SK-N-SH treated with all-trans-retinoic acid at 6 μM for 48 hours (cell line): Measurements from ENCODE around the gene ZNF341.
A peak's percentile ranks its signal among the peaks of the same experiment; 100 is the strongest.

Experiments used
- ATAC-seq: fragments of 200-7000 bp; cut with Tn5 transposase; 3 replicates; pipeline ENCODE4 v1.9.1; 2020; ENCODE audit warnings: mild to moderate bottlenecking, moderate library complexity
- ARNTL ChIP-seq: fragments of 450-650 bp; formaldehyde crosslinking; IDR thresholded peaks from 2 replicates; pipeline ENCODE4 v1.5.0; 2020; ENCODE audit warnings: low read depth, mild to moderate bottlenecking, moderate library complexity, borderline replicate concordance
- BACH2 ChIP-seq: fragments of 250-450 bp; sonication (Bioruptor Pico); IDR thresholded peaks from 2 replicates; pipeline ENCODE4 v1.9.0; 2021; ENCODE audit warnings: mild to moderate bottlenecking, borderline replicate concordance
- CSDC2 ChIP-seq: fragments of 250-450 bp; sonication (Bioruptor Pico); IDR thresholded peaks from 2 replicates; pipeline ENCODE4 v1.5.0; 2020; ENCODE audit warnings: mild to moderate bottlenecking, moderate library complexity
- ESRRG ChIP-seq: fragments of 250-450 bp; sonication (Bioruptor Pico); IDR thresholded peaks from 2 replicates; pipeline ENCODE4 v1.6.1; 2021; ENCODE audit warnings: mild to moderate bottlenecking
- GLIS3 ChIP-seq: fragments of 250-450 bp; sonication (Bioruptor Pico); IDR thresholded peaks from 2 replicates; pipeline ENCODE4 v1.5.0; 2020; ENCODE audit warnings: mild to moderate bottlenecking, moderate library complexity
- ISL1 ChIP-seq: fragments of 250-450 bp; sonication (Bioruptor Pico); IDR thresholded peaks from 2 replicates; pipeline ENCODE4 v2.1.2; 2022; ENCODE audit warnings: mild to moderate bottlenecking, moderate library complexity
- OSR1 ChIP-seq: fragments of 250-450 bp; sonication (Bioruptor Pico); IDR thresholded peaks from 2 replicates; pipeline ENCODE4 v1.8.0; 2022; ENCODE audit warnings: moderate library complexity, mild to moderate bottlenecking, inconsistent platforms
- PPARA ChIP-seq: fragments of 250-450 bp; sonication (Bioruptor Pico); IDR thresholded peaks from 2 replicates; pipeline ENCODE4 v1.5.0; 2020; ENCODE audit warnings: mild to moderate bottlenecking, borderline replicate concordance
- RARB ChIP-seq: fragments of 250-450 bp; sonication (Bioruptor Pico); IDR thresholded peaks from 2 replicates; pipeline ENCODE4 v1.8.0; 2021; ENCODE audit warnings: mild to moderate bottlenecking, moderate library complexity
- SNAI2 ChIP-seq: fragments of 250-450 bp; sonication (Bioruptor Pico); IDR thresholded peaks from 2 replicates; pipeline ENCODE4 v1.5.0; 2020; ENCODE audit warnings: mild to moderate bottlenecking, moderate library complexity
- TCF4 ChIP-seq: fragments of 250-450 bp; sonication (Bioruptor Pico); IDR thresholded peaks from 2 replicates; pipeline ENCODE4 v1.8.0; 2021; ENCODE audit warnings: mild to moderate bottlenecking, moderate library complexity, borderline replicate concordance
- TOX ChIP-seq: fragments of 250-450 bp; sonication (Bioruptor Pico); IDR thresholded peaks from 2 replicates; pipeline ENCODE4 v1.8.0; 2021; ENCODE audit warnings: mild to moderate bottlenecking, moderate library complexity, borderline replicate concordance
- ZC3H10 ChIP-seq: fragments of 250-450 bp; sonication (Bioruptor Pico); IDR thresholded peaks from 2 replicates; pipeline ENCODE4 v1.5.1; 2021; ENCODE audit warnings: mild to moderate bottlenecking, moderate library complexity
- ZFP3 ChIP-seq: fragments of 250-450 bp; sonication (Bioruptor Pico); IDR thresholded peaks from 2 replicates; pipeline ENCODE4 v1.5.0; 2020; ENCODE audit warnings: mild to moderate bottlenecking, moderate library complexity
- ZFP30 ChIP-seq: fragments of 450-650 bp; formaldehyde crosslinking; IDR thresholded peaks from 2 replicates; pipeline ENCODE4 v1.5.0; 2022; ENCODE audit warnings: mild to moderate bottlenecking, moderate library complexity
- ZNF565 ChIP-seq: fragments of 450-650 bp; formaldehyde crosslinking; conservative IDR thresholded peaks from 2 replicates; pipeline ENCODE4 v1.5.0; 2020; ENCODE audit warnings: low read depth, mild to moderate bottlenecking, moderate library complexity
- ZNF70 ChIP-seq: fragments of 450-650 bp; formaldehyde crosslinking; IDR thresholded peaks from 2 replicates; pipeline ENCODE4 v1.5.0; 2020; ENCODE audit warnings: mild to moderate bottlenecking, moderate library complexity
- ZNF8 ChIP-seq: fragments of 450-650 bp; formaldehyde crosslinking; IDR thresholded peaks from 2 replicates; pipeline ENCODE4 v1.5.0; 2020; ENCODE audit warnings: mild to moderate bottlenecking, moderate library complexity
- TF ChIP-seq, protein P1 (sequence below): fragments of 250-450 bp; sonication (Bioruptor Pico); IDR thresholded peaks from 2 replicates; pipeline ENCODE4 v1.5.1; 2021; ENCODE audit warnings: mild to moderate bottlenecking, moderate library complexity
- TF ChIP-seq, protein P2 (sequence below): fragments of 250-450 bp; sonication (Bioruptor Pico); IDR thresholded peaks from 2 replicates; pipeline ENCODE4 v1.8.0; 2020; ENCODE audit warnings: mild to moderate bottlenecking, moderate library complexity, borderline replicate concordance
- TF ChIP-seq, protein P3 (sequence below): fragments of 250-450 bp; sonication (Bioruptor Pico); IDR thresholded peaks from 2 replicates; pipeline ENCODE4 v1.5.1; 2020; ENCODE audit warnings: low read depth, mild to moderate bottlenecking, moderate library complexity
- TF ChIP-seq, protein P4 (sequence below): fragments of 250-450 bp; sonication (Bioruptor Pico); IDR thresholded peaks from 2 replicates; pipeline ENCODE4 v1.8.0; 2021; ENCODE audit warnings: low read depth, mild to moderate bottlenecking, moderate library complexity, borderline replicate concordance
- TF ChIP-seq, protein P5 (sequence below): fragments of 250-450 bp; sonication (Bioruptor Pico); IDR thresholded peaks from 2 replicates; pipeline ENCODE4 v1.5.0; 2020; ENCODE audit warnings: mild to moderate bottlenecking, moderate library complexity

The ZNF341 gene

DNA sequence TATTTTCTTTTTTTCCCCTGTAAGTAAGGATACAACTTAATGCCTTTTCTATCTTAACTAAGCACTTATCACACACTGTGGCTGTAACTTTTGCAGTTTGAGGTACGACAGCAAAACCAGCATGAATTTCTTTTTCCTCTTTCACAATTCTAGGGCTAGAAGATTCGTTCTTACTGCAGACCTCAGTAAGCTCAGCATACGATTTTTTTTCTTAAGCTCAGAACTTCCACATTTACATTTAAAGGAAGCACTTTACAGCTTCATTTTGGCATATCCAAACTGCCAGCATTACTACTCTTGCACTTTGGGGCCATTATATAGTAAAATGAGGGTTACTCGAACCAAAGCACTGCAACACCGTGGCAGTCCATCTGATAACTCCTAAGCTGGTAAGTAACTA lies 78.5 kb downstream of the ZNF341 start:
- ATAC-seq = no peak
- TF ChIP-seq ZNF8 (CRISPR knock-in tag) (no peak), ISL1 (no peak), CSDC2 (CRISPR knock-in tag) (no peak), SNAI2 (CRISPR knock-in tag) (no peak)
- TF ChIP-seq, all 23 proteins: peak for 0

DNA sequence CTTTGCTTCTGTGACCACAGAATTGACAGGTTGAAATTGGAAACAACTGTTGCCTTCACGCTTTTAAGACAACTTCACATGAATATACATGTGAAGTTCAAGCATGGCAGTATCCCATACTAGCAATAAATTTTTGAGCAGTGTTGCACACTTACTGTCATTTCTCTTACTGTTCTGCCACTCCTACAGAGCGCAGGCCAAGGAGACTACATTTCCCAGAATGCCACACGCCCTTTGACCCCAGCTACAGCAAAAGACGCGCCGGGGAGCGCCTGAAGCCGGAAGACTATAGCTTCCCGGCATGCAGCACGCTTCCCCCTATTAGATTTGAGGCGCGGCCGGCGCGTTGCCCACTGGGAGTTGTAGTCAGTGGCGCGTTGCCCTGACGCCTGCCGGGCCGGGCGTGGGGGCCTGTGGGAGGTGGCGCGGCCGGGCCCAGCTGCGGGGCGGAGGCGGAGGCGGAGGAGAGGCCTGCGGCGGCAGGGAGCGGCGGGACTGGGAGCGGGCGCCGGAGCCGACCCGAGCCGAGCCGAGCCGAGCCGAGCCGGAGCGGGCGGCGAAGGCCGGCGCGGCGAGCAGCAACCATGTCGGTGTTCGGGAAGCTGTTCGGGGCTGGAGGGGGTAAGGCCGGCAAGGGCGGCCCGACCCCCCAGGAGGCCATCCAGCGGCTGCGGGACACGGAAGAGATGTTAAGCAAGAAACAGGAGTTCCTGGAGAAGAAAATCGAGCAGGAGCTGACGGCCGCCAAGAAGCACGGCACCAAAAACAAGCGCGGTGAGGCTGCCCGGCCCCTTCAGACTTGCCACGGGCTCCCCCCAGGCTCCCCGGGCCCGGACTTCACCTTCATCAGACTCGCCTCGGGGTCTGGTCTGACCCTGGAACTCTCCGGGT lies 79.3 kb downstream of the ZNF341 start, which contains the start of gene CHMP4B:
CHMP4B (plus strand) TSS at position 464 of the 891 bp plus-strand sequence; CDS start at position 585, 121 bp downstream.
- peak; percentile 96 for ATAC-seq
- TF ChIP-seq ZFP30 (CRISPR knock-in tag) (no peak), ARNTL (CRISPR knock-in tag) (no peak), CSDC2 (CRISPR knock-in tag) (peak; percentile 82; the same call in 1 of the 2 replicates), ZNF565 (CRISPR knock-in tag) (peak; percentile 63; the same call in 1 of the 2 replicates), ZC3H10 (CRISPR knock-in tag) (no peak), ZNF8 (CRISPR knock-in tag) (no peak), ESRRG (CRISPR knock-in tag) (no peak), RARB (CRISPR knock-in tag) (no peak), ISL1 (no peak), TOX (CRISPR knock-in tag) (no peak), TCF4 (CRISPR knock-in tag) (no peak), SNAI2 (CRISPR knock-in tag) (peak; percentile 73; the same call in 1 of the 2 replicates), ZFP3 (no peak), ZNF70 (no peak), GLIS3 (CRISPR knock-in tag) (no peak), PPARA (no peak), BACH2 (CRISPR knock-in tag) (no peak), OSR1 (CRISPR knock-in tag) (no peak)
- TF ChIP-seq, protein P1, sequence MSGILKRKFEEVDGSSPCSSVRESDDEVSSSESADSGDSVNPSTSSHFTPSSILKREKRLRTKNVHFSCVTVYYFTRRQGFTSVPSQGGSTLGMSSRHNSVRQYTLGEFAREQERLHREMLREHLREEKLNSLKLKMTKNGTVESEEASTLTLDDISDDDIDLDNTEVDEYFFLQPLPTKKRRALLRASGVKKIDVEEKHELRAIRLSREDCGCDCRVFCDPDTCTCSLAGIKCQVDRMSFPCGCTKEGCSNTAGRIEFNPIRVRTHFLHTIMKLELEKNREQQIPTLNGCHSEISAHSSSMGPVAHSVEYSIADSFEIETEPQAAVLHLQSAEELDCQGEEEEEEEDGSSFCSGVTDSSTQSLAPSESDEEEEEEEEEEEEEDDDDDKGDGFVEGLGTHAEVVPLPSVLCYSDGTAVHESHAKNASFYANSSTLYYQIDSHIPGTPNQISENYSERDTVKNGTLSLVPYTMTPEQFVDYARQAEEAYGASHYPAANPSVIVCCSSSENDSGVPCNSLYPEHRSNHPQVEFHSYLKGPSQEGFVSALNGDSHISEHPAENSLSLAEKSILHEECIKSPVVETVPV (CRISPR knock-in tag) = no peak
- TF ChIP-seq, protein P2, sequence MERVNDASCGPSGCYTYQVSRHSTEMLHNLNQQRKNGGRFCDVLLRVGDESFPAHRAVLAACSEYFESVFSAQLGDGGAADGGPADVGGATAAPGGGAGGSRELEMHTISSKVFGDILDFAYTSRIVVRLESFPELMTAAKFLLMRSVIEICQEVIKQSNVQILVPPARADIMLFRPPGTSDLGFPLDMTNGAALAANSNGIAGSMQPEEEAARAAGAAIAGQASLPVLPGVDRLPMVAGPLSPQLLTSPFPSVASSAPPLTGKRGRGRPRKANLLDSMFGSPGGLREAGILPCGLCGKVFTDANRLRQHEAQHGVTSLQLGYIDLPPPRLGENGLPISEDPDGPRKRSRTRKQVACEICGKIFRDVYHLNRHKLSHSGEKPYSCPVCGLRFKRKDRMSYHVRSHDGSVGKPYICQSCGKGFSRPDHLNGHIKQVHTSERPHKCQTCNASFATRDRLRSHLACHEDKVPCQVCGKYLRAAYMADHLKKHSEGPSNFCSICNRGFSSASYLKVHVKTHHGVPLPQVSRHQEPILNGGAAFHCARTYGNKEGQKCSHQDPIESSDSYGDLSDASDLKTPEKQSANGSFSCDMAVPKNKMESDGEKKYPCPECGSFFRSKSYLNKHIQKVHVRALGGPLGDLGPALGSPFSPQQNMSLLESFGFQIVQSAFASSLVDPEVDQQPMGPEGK (CRISPR knock-in tag) = no peak
- TF ChIP-seq, protein P3, sequence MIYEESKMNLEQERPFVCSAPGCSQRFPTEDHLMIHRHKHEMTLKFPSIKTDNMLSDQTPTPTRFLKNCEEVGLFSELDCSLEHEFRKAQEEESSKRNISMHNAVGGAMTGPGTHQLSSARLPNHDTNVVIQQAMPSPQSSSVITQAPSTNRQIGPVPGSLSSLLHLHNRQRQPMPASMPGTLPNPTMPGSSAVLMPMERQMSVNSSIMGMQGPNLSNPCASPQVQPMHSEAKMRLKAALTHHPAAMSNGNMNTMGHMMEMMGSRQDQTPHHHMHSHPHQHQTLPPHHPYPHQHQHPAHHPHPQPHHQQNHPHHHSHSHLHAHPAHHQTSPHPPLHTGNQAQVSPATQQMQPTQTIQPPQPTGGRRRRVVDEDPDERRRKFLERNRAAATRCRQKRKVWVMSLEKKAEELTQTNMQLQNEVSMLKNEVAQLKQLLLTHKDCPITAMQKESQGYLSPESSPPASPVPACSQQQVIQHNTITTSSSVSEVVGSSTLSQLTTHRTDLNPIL (CRISPR knock-in tag) = no peak
- TF ChIP-seq, protein P4, sequence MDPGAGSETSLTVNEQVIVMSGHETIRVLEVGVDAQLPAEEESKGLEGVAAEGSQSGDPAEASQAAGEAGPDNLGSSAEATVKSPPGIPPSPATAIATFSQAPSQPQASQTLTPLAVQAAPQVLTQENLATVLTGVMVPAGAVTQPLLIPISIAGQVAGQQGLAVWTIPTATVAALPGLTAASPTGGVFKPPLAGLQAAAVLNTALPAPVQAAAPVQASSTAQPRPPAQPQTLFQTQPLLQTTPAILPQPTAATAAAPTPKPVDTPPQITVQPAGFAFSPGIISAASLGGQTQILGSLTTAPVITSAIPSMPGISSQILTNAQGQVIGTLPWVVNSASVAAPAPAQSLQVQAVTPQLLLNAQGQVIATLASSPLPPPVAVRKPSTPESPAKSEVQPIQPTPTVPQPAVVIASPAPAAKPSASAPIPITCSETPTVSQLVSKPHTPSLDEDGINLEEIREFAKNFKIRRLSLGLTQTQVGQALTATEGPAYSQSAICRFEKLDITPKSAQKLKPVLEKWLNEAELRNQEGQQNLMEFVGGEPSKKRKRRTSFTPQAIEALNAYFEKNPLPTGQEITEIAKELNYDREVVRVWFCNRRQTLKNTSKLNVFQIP (CRISPR knock-in tag) = no peak
- TF ChIP-seq, protein P5, sequence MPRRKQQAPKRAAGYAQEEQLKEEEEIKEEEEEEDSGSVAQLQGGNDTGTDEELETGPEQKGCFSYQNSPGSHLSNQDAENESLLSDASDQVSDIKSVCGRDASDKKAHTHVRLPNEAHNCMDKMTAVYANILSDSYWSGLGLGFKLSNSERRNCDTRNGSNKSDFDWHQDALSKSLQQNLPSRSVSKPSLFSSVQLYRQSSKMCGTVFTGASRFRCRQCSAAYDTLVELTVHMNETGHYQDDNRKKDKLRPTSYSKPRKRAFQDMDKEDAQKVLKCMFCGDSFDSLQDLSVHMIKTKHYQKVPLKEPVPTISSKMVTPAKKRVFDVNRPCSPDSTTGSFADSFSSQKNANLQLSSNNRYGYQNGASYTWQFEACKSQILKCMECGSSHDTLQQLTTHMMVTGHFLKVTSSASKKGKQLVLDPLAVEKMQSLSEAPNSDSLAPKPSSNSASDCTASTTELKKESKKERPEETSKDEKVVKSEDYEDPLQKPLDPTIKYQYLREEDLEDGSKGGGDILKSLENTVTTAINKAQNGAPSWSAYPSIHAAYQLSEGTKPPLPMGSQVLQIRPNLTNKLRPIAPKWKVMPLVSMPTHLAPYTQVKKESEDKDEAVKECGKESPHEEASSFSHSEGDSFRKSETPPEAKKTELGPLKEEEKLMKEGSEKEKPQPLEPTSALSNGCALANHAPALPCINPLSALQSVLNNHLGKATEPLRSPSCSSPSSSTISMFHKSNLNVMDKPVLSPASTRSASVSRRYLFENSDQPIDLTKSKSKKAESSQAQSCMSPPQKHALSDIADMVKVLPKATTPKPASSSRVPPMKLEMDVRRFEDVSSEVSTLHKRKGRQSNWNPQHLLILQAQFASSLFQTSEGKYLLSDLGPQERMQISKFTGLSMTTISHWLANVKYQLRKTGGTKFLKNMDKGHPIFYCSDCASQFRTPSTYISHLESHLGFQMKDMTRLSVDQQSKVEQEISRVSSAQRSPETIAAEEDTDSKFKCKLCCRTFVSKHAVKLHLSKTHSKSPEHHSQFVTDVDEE (CRISPR knock-in tag) = peak; percentile 86
